Measurements from ENCODE around the gene NDUFB10. TPM values are rescaled to one million over a fixed set of nuclear protein-coding genes. Genes with fewer than 3 reads are reported as not detected.

The NDUFB10 gene
- total and polyA plus RNA-seq, 9 donors, result 81.5 to 176 (median 106) TPM

GRCh38 chr16:1983544-1984346 is 24.4 kb downstream of the NDUFB10 start, which contains the start of gene GFER:
Gene GFER, plus strand, starts transcription at chr16:1984193. Its CDS starts 26 bp downstream, at chr16:1984219.
- peak within 1 kb of the TSS; percentile 55 for H3K4me3 ChIP-seq
- no peaks in the 10 kb centered on the region for H3K9me3 ChIP-seq
- intact Hi-C loops (cut with DNase I), result no loop called here
- H3K4me1 ChIP-seq (ENCODE audit: insufficient read depth), result peaks cover 4% of the 10 kb centered on the region
- H3K27me3 ChIP-seq, result peaks cover 3% of the 10 kb centered on the region
- no peak within 1 kb of the TSS for H3K27ac ChIP-seq
- TF ChIP-seq EP300 (IDR thresholded peaks at IDR 0.05) (no peak), POLR2A (IDR thresholded peaks at IDR 0.05) (peak; percentile 24)
- peak; percentile 72 to 89 (median 83) for DNase-seq
- H3K36me3 ChIP-seq, result no peaks in the 10 kb centered on the region
- 0 to 1% (median 0%) methylated on average over 49 to 109 of the region's 109 CpGs for WGBS, 3 donors

- DNase-seq, result no peak
- Histone ChIP-seq H3K4me3 (peak overlapping the region; percentile 55), H3K36me3 (no peaks in the 10 kb centered on the region), H3K27me3 (peaks cover 3% of the 10 kb centered on the region), H3K4me1 (ENCODE audit: insufficient read depth) (peaks cover 4% of the 10 kb centered on the region), H3K27ac (no peak overlapping the region), H3K9me3 (no peaks in the 10 kb centered on the region)
- WGBS, 3 donors, result 10 to 17% (median 13%) methylated on average over 44 to 58 of the region's 58 CpGs
- intact Hi-C loops (cut with DNase I), result no loop called here
- TF ChIP-seq EP300 (IDR thresholded peaks at IDR 0.05), result no peak
Observed at GRCh38 chr16:1984347-1985225, 25.2 kb downstream of the NDUFB10 start.

GRCh38 chr16:1985466-1986150 is 26.3 kb downstream of the NDUFB10 start:
- no peak overlapping the region for H3K4me3 ChIP-seq
- H3K9me3 ChIP-seq, result no peaks in the 10 kb centered on the region
- H3K36me3 ChIP-seq, result no peaks in the 10 kb centered on the region
- intact Hi-C loops (cut with DNase I), result no loop called here
- TF ChIP-seq EP300 (IDR thresholded peaks at IDR 0.05) (no peak), CTCF (IDR thresholded peaks at IDR 0.05) (no peak), POLR2A (IDR thresholded peaks at IDR 0.05) (no peak)
- no peak for DNase-seq
- 90 to 94% (median 92%) methylated on average over 14 of the region's 14 CpGs for WGBS, 3 donors
- peaks cover 1% of the 10 kb centered on the region for H3K27me3 ChIP-seq
- H3K27ac ChIP-seq, result no peak overlapping the region
- peaks cover 4% of the 10 kb centered on the region for H3K4me1 ChIP-seq (ENCODE audit: insufficient read depth)

- no peak overlapping the region for H3K4me3 ChIP-seq
- no peak for TF ChIP-seq EP300 (IDR thresholded peaks at IDR 0.05)
- TF ChIP-seq POLR2A (IDR thresholded peaks at IDR 0.05), result no peak
- no peak for TF ChIP-seq CTCF (IDR thresholded peaks at IDR 0.05)
- no peak overlapping the region for H3K27ac ChIP-seq
- no peaks in the 10 kb centered on the region for H3K27me3 ChIP-seq
- no peaks in the 10 kb centered on the region for H3K36me3 ChIP-seq
- peaks cover 7% of the 10 kb centered on the region for H3K4me1 ChIP-seq (ENCODE audit: insufficient read depth)
- intact Hi-C loops (cut with DNase I), result no loop called here
- H3K9me3 ChIP-seq, result no peaks in the 10 kb centered on the region
- 88 to 89% (median 88%) methylated on average over 10 of the region's 10 CpGs for WGBS, 3 donors
- no peak for DNase-seq
Observed at GRCh38 chr16:1987198-1987597, 27.9 kb downstream of the NDUFB10 start.

Measured in ovary (tissue), 9 donors.